GDM1 (cell line): ENCODE data around the gene TMEM126A.
"Not testable (repeated sequence)": the region's sequence is repeated elsewhere in the genome, so short reads cannot be mapped to it uniquely, and the experiment has no call there.

Experiments
- DNase-seq: peaks from one replicate; lab custom pipeline; 2025; lab: John Stamatoyannopoulos, UW

TMEM126A gene

DNA sequence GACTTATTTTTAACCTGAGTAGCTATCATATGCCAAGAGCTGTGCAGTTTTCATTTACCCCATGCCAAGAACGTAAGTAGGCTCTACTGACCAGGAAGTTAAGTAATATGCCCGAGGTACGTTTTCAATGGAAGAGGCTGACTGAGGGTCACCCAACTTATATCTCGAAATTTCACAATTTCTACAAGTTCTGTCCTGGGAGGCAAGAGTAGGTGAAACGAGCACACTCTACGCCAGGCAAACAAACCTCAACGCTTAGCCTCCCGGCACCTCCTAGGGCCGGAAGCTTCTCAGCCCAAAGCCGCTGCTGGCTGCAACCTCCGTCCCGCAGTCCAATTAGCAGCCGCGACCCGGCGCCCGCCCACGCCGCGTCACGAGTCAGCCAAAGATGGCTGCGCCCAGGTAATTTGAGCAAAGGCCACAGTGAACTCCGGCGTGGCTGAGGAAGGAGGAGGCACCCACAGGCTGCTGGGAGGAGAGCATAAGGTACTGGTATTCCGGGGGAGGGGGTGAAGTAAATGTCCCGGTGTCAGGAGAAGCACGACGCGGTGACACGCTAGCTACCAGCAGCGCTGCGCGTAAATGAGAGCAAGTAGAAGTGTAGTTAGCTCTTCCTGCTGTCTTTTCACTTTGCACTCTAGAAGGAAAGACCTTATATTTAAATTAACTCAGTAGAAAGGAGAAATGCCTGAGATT lies at the start of gene TMEM126A:
Gene TMEM126A, plus strand, starts transcription at position 364 of the 696 bp plus-strand sequence. CDS start 2,289 bp downstream, outside the sequence.
- DNase-seq, result peak; percentile 79

DNA sequence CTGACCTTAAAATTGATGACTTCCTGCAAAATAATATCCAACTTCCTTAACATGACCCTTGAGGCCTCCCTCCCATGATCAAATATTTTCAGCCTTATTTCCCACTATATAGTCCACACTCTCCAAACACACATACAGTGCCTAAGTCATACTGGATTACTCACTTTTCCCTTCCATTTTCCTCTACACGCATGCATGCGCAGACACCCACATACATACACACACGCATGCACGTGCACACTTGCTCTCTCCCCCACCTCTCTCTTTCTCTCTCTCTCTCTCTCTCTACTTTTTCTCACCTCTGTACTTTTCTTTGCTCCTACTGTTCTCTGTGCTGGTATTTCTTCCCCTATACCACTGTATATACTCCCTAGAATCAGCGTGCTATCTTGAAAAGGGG lies 48.7 kb upstream of the TMEM126A start:
- DNase-seq, result no peak

DNA sequence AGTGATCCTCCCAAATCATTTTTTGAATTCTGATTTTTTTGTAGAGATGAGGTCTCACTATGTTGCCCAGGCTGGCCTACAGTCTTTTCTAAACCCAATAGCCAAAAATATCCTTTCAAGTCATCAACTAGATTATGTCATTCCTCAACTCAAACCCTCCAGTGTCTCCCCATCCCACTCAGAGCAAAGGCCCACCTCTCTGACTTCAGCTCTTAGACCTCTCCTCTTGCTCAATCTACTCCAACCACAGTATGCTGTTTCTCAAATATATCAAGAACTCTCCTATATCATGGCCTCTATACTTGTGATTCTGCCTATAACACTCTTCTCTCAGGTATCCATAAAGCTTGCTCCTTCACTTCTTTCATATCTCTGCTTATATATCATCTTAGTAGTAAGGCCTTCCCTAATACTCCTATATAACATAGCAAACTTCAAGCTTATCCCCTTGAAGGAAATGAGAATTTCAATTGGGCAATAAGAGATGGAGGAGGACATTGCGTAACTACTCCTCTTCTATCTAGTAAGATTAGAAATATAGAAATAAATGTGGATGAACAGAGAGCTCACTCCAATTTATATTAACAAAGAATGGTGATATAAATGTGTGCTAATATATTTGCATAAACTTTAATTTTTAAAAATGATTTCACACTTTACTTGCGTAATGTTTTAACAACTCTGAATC lies 45.1 kb upstream of the TMEM126A start:
- no peak for DNase-seq

DNA sequence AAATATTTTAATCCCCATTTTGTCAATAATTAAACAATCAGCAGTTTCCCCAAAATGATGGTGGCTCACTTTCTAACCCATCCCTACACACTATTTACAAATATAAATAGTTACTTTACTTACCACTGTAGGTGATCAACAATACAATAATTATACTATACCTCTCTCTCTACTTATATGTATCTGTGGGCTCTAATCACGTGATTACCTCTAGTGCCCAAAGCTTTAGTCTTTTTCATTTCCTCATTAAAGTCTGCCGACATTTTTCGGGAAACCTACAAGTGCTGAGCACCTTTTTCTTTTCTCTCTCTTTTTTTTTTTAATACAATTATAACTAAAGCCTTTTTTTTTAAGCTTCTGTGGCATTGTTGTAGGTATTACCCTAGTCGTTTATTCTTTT lies 44.5 kb upstream of the TMEM126A start:
- DNase-seq, result no peak

- not testable (repeated sequence) for DNase-seq
Measured at GRCh38 chr11:85606237-85606636, 41.5 kb upstream of the TMEM126A start.

DNA sequence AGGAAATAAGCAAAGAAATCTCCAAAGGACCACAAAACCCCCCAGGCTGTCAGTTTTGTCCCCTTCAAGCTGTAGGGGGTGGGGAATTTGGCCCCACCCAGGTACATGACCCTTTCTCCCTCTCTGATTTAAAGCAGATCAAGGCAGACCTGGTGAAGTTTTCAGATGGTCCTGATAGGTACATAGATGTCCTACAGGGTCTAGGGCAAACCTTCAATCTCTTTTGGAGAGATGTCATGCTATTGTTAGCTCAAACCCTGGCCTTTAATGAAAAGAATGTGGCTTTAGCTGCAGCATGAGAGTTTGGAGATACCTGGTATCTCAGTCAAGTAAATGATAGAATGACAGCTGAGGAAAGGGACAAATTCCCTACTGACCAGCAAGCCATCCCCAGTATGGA lies 39.1 kb upstream of the TMEM126A start:
- not testable (repeated sequence) for DNase-seq

DNA sequence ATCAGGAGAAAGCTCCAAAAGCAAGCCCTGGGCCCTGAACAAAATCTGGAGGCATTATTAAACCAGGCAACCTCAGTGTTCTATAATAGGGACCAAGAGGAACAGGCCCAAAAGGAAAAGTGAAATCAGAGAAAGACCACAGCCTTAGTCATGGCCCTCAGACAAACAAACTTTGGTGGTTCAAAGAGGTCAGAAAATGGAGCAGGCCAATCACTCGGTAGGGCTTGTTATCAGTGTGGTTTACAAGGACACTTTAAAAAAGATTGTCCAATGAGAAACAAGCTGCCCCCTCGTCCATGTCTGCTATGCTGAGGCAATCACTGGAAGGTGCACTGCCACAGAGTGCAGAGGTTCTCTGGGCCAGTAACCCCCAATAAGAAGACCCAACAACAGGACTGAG lies 38.5 kb upstream of the TMEM126A start:
- not testable (repeated sequence) for DNase-seq

GRCh38 chr11:85611643-85612042 lies 36.1 kb upstream of the TMEM126A start:
- not testable (repeated sequence) for DNase-seq

- DNase-seq, result no peak
Measured at GRCh38 chr11:85619499-85619898, 28.3 kb upstream of the TMEM126A start.

DNA sequence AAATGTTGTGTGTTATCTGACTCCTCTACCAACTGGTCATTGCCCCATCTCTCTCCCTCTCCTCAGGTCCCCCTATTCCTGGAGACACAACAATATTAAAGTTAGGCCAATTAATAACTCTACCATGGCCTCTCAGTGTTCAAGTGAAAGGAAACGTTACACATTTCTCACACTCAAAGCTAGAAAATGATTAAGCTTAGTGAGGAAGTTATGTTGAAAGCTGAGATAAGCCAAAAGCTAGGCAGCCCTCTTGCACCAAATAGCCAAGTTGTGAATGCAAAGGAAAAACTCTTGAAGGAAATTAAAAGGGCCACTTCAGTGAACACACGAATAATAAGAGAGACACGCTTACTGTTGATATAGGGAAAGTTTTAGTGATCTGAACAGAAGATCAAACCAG lies 27.5 kb upstream of the TMEM126A start:
- DNase-seq, result no peak

DNA sequence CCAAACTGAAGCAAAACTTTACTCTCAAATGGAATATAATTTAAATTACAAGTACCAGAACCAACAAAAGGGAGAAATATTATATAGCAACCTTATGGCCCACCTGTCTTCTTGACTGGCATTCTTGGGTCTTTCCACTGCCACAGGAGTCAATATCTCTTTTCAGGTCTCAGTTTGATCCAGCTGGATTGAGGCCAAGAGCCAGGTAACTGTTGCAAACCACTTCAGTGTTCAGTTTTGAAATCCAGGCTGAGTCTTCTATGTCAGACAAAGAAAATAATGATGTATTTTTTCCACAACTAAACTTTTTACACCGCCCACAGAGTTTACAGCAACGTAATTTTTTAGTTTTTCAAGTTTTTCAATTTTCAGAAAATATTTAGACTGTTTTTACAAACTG lies 21.3 kb upstream of the TMEM126A start:
- DNase-seq, result no peak

- no peak for DNase-seq
Measured at GRCh38 chr11:85627332-85627997, 20.3 kb upstream of the TMEM126A start, which contains the start of gene DLG2. Gene DLG2, minus strand, starts transcription at chr11:85627344.

DNA sequence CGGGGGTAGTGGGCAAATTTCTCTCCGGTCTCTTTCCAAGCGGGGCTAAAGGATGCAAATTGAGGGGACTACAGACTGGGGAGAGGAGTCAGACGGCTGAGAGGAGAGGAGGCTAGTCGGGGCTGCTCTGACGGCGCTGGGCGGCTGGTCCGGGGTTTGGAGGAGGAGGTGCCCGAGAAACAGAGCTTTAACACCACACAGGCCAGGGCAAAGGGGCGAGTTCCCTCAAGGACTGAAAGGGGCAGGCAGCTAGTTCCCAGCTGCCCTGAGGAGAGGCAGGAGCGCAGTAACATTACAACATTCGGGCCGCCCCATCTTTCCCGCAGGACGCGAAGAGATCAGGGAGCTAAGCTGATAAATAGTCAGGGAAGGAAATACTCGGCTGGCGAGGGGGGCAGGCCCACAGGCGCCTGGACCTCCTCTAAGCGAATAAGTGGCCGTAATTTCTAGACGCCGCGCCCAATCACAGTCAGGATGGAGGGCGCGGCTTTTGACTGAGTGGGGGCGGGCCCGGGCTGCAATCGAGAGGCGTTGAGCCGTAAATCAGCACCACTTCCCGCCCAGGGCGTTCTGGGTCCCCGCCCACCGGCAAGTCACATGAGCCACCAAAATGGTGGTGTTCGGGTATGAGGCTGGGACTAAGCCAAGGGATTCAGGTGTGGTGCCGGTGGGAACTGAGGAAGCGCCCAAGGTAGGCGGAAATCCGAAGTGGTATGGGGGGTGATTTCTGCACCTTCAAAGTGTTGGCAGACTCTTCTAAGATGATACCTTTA lies 19.6 kb upstream of the TMEM126A start, which contains the start of gene TMEM126B:
Gene TMEM126B, plus strand, starts transcription at position 596 of the 773 bp plus-strand sequence. Its CDS starts 15 bp downstream, at position 611.
- DNase-seq, result peak; percentile 89

- DNase-seq, result no peak
Measured at GRCh38 chr11:85628771-85629341, 18.9 kb upstream of the TMEM126A start.

DNA sequence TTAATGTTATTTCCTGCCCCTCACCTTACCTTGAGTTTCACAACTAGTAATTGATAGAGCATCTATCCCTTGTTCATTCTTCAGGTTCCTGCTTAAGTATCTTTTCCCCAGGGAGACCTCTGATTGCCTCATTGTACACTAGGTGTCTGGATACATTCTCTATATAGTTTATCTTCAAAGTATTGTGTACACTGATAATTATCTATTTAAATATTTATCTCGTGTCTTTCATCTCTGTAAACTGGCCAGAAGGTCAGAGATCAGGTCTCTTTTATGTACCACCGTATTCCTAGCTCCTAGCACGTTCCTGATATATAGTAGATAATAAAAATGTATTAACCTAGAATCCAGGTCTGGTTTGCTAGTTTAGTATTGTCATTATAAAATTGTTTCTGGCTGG lies 13.0 kb upstream of the TMEM126A start:
- no peak for DNase-seq

GRCh38 chr11:85643191-85643614 lies 4.6 kb upstream of the TMEM126A start:
- no peak for DNase-seq

GRCh38 chr11:85647078-85647477 lies 689 bp upstream of the TMEM126A start:
- no peak for DNase-seq

DNA sequence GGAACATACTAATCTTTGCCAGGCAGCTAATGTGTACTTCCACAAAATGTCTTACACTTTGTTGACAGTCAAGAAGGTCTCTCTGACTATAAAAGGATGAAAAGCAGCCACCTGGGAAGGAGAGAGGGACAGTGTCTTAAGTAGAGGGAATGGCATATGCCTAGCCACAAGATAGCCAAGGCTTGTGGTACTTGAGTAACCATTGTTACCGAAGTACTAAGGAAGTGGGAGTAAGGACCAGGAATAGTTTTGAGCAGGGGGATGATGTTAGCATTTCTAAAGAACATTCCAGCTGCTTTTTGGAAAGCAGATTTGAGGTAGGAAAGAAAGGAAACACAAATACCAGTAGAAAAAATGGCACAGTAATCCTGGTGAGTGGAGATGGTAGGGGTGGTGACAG lies 3.4 kb downstream of the TMEM126A start:
- no peak for DNase-seq

GRCh38 chr11:85652786-85653447 lies 5.2 kb downstream of the TMEM126A start:
- peak; percentile 7 for DNase-seq

DNA sequence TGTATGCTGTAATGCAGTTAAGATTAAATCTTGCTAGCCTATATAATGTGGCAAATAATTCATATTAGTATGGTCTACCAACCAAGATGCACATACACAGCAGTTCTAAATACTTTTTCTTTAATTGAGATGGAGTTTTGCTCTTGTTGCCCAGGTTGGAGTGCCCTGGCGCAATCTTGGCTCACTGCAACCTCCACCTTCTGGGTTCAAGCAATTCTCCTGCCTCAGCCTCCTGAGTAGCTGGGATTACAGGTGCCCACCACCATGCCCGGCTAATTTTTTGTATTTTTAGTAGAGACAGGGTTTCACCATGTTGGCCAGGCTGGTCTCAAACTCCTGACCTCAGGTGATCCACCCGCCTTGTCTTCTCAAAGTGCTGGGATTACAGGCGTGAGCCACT lies 6.6 kb downstream of the TMEM126A start:
- not testable (repeated sequence) for DNase-seq

- no peak for DNase-seq
Measured at GRCh38 chr11:85656777-85657176, 9.0 kb downstream of the TMEM126A start.
